Neuronal stem cell (in vitro differentiated cells): ENCODE results near the gene PER1.

ENCODE experiments used
- DNase-seq: peaks from one replicate; pipeline ENCODE4 v3.0.0-alpha.2; 2013; ENCODE audit warnings: low spot score
- H2AFZ ChIP-seq: one replicate; pipeline ENCODE4 v1.6.1; 2013; ENCODE audit warnings: mild to moderate bottlenecking, low read length, inconsistent platforms
- H2AK5ac ChIP-seq: 2 replicates; pipeline ENCODE4 v1.6.1; 2013; ENCODE audit warnings: low read depth, mild to moderate bottlenecking, inconsistent platforms, low read length, moderate library complexity, mixed read lengths
- H2BK120ac ChIP-seq: 2 replicates; pipeline ENCODE4 v1.6.1; 2013; ENCODE audit warnings: low read depth, mild to moderate bottlenecking, inconsistent platforms, low read length, moderate library complexity, mixed read lengths
- H2BK12ac ChIP-seq: one replicate; pipeline ENCODE4 v1.6.1; 2013; ENCODE audit warnings: low read length, inconsistent platforms
- H2BK15ac ChIP-seq: 2 replicates; pipeline ENCODE4 v1.6.1; 2013; ENCODE audit warnings: mild to moderate bottlenecking, low read length, inconsistent platforms, mixed read lengths
- H2BK5ac ChIP-seq: one replicate; pipeline ENCODE4 v1.6.1; 2013; ENCODE audit warnings: inconsistent platforms, mild to moderate bottlenecking, low read length, moderate library complexity
- H3K14ac ChIP-seq: one replicate; pipeline ENCODE4 v1.6.1; 2013; ENCODE audit warnings: low read length, inconsistent platforms
- H3K18ac ChIP-seq: 2 replicates; pipeline ENCODE4 v1.6.1; 2013; ENCODE audit warnings: low read length, inconsistent platforms
- H3K23ac ChIP-seq: 2 replicates; pipeline ENCODE4 v1.6.1; 2013; ENCODE audit warnings: low read depth, mild to moderate bottlenecking, mixed read lengths, low read length, inconsistent platforms; ENCODE audit not compliant: poor library complexity
- H3K27ac ChIP-seq: replicated peaks from 3 replicates; pipeline ENCODE4 v1.5.1; 2013; ENCODE audit warnings: low read length, inconsistent platforms
- H3K27me3 ChIP-seq, 3 experiments: 2 replicates each; pipeline ENCODE4 v1.6.1; 2013; ENCODE audit warnings: low read length in 3 of 3, mild to moderate bottlenecking in 2 of 3, inconsistent platforms in 1 of 3, low read depth in 1 of 3, mixed read lengths in 1 of 3, moderate library complexity in 1 of 3; ENCODE audit not compliant: control insufficient read depth in 3 of 3, insufficient read depth in 3 of 3
- H3K36me3 ChIP-seq, 2 donors: replicated peaks in 1 of 2; 2 replicates each; pipeline ENCODE4 v1.6.1; 2013; ENCODE audit warnings: low read length in 2 of 2; ENCODE audit not compliant: control insufficient read depth in 2 of 2, insufficient read depth in 2 of 2
- H3K4ac ChIP-seq: 2 replicates; pipeline ENCODE4 v1.6.1; 2013; ENCODE audit warnings: inconsistent platforms, mild to moderate bottlenecking, low read length, moderate library complexity
- H3K4me1 ChIP-seq, 2 donors: 1 replicate in 1 of 2; 2 replicates in 1 of 2; pipeline ENCODE4 v1.6.1; 2013; ENCODE audit warnings: low read length in 2 of 2, low read depth in 1 of 2; ENCODE audit not compliant: control insufficient read depth in 2 of 2, insufficient read depth in 1 of 2
- H3K4me2 ChIP-seq: one replicate; pipeline ENCODE4 v1.6.1; 2013; ENCODE audit warnings: mild to moderate bottlenecking, low read length, inconsistent platforms; ENCODE audit not compliant: insufficient read depth, poor library complexity, severe bottlenecking
- H3K4me3 ChIP-seq, 2 donors: 2 replicates each; pipeline ENCODE4 v1.5.1; 2013; ENCODE audit warnings: low read length in 2 of 2, mild to moderate bottlenecking in 2 of 2, inconsistent platforms in 1 of 2, moderate library complexity in 1 of 2
- H3K79me1 ChIP-seq: one replicate; pipeline ENCODE4 v1.6.1; 2013; ENCODE audit warnings: low read depth, mild to moderate bottlenecking, inconsistent platforms, low read length, moderate library complexity
- H3K9ac ChIP-seq: one replicate; pipeline ENCODE4 v1.6.1; 2013; ENCODE audit warnings: mild to moderate bottlenecking, low read depth, low read length, inconsistent platforms; ENCODE audit not compliant: poor library complexity
- H3K9me3 ChIP-seq, 2 donors: replicated peaks in 1 of 2; 2 replicates each; pipeline versions ENCODE3 to v1.6.1; 2013; ENCODE audit warnings: low read length in 2 of 2, mild to moderate bottlenecking in 2 of 2, inconsistent platforms in 1 of 2, low read depth in 1 of 2, mixed read lengths in 1 of 2, moderate library complexity in 1 of 2; ENCODE audit not compliant: control insufficient read depth in 2 of 2, insufficient read depth in 1 of 2
- H4K8ac ChIP-seq: one replicate; pipeline ENCODE4 v1.6.1; 2013; ENCODE audit warnings: low read depth, mild to moderate bottlenecking, inconsistent platforms, low read length, moderate library complexity
- H4K91ac ChIP-seq: one replicate; pipeline ENCODE4 v1.6.1; 2013; ENCODE audit warnings: low read length, low read depth, mild to moderate bottlenecking, inconsistent platforms; ENCODE audit not compliant: poor library complexity
- WGBS, 2 donors: extraction: QIAGEN DNeasy Blood & Tissue Kit; methylation state at CpG; one replicate each; pipeline ENCODE4 v1.1.7; 2013; ENCODE audit warnings: missing lambda C conversion rate in 2 of 2, mixed read lengths in 1 of 2; ENCODE audit not compliant: insufficient read length in 2 of 2, insufficient replicate concordance in 1 of 2; ENCODE audit errors: extremely low coverage in 2 of 2; 5-methylcytosine and 5-hydroxymethylcytosine counted together

The PER1 gene

GRCh38 chr17:8125154-8125946 is 26.9 kb downstream of the PER1 start:
- Histone ChIP-seq H3K4me1 (peaks cover 19 to 28% of the 10 kb centered on the region in 2 donors), H3K27me3 (peaks cover 14 to 49% (median 28%) of the 10 kb centered on the region in 3 experiments), H3K14ac (no peak overlapping the region), H4K8ac (no peak overlapping the region), H2BK5ac (no peak overlapping the region), H3K18ac (no peak overlapping the region), H2AFZ (peak overlapping the region; percentile 93), H4K91ac (no peak overlapping the region), H2BK12ac (no peak overlapping the region), H3K4me3 (peak overlapping the region; percentile 67 to 84), H2AK5ac (no peak overlapping the region), H3K23ac (no peak overlapping the region), H3K4ac (no peak overlapping the region), H3K79me1 (no peaks in the 10 kb centered on the region), H3K9me3 (no peaks in the 10 kb centered on the region), H3K4me2 (peak overlapping the region; percentile 99), H2BK15ac (no peak overlapping the region), H3K36me3 (no peaks in the 10 kb centered on the region), H3K27ac (no peak overlapping the region), H2BK120ac (no peak overlapping the region), H3K9ac (peak overlapping the region; percentile 52)
- no CpG with 5 or more reads among the region's 40 CpGs for WGBS, 2 donors
- peak; percentile 91 for DNase-seq

- H3K4me2 ChIP-seq, result peak overlapping the region; percentile 99
- H2AK5ac ChIP-seq, result peak overlapping the region; percentile 54
- peak overlapping the region; percentile 91 for H3K18ac ChIP-seq
- H3K36me3 ChIP-seq, result no peaks in the 10 kb centered on the region
- H3K27ac ChIP-seq, result no peak overlapping the region
- WGBS, 2 donors, result no CpG with 5 or more reads among the region's 24 CpGs
- no peaks in the 10 kb centered on the region for H3K79me1 ChIP-seq
- no peak overlapping the region for H4K91ac ChIP-seq
- peak overlapping the region; percentile 52 for H3K9ac ChIP-seq
- peak overlapping the region; percentile 67 to 91 for H3K4me3 ChIP-seq
- H3K4me1 ChIP-seq, result peaks cover 19 to 28% of the 10 kb centered on the region in 2 donors
- no peak overlapping the region for H3K14ac ChIP-seq
- H3K27me3 ChIP-seq, result peaks cover 14 to 49% (median 28%) of the 10 kb centered on the region in 3 experiments
- no peak overlapping the region for H3K23ac ChIP-seq
- H2BK12ac ChIP-seq, result no peak overlapping the region
- no peak for DNase-seq
- no peaks in the 10 kb centered on the region for H3K9me3 ChIP-seq
- H2BK120ac ChIP-seq, result no peak overlapping the region
- no peak overlapping the region for H2BK15ac ChIP-seq
- no peak overlapping the region for H3K4ac ChIP-seq
- H4K8ac ChIP-seq, result no peak overlapping the region
- H2AFZ ChIP-seq, result peak overlapping the region; percentile 86
- H2BK5ac ChIP-seq, result no peak overlapping the region
These were observed 27.7 kb downstream of the PER1 start for GRCh38 chr17:8124350-8125153.

- peak within 1 kb of the TSS; percentile 55 for H3K9ac ChIP-seq
- H3K27ac ChIP-seq, result no peak within 1 kb of the TSS
- no CpG with 5 or more reads among the region's 29 CpGs for WGBS, 2 donors
- peak within 1 kb of the TSS; percentile 44 for H2BK12ac ChIP-seq
- peak within 1 kb of the TSS; percentile 68 for H2BK15ac ChIP-seq
- peak within 1 kb of the TSS; percentile 32 for H2BK5ac ChIP-seq
- no peak within 1 kb of the TSS for H4K8ac ChIP-seq
- no peak within 1 kb of the TSS for H4K91ac ChIP-seq
- no peak within 1 kb of the TSS for H3K4ac ChIP-seq
- peak; percentile 51 for DNase-seq
- H2BK120ac ChIP-seq, result peak within 1 kb of the TSS; percentile 51
- peak within 1 kb of the TSS; percentile 91 for H3K18ac ChIP-seq
- peak within 1 kb of the TSS; percentile 12 for H3K23ac ChIP-seq
- H3K27me3 ChIP-seq, result peaks cover 14 to 49% (median 28%) of the 10 kb centered on the region in 3 experiments
- H2AFZ ChIP-seq, result peak within 1 kb of the TSS; percentile 86
- H3K79me1 ChIP-seq, result no peaks in the 10 kb centered on the region
- peak within 1 kb of the TSS; percentile 54 for H2AK5ac ChIP-seq
- H3K36me3 ChIP-seq, result no peaks in the 10 kb centered on the region
- H3K4me2 ChIP-seq, result peak within 1 kb of the TSS; percentile 99
- peak within 1 kb of the TSS; percentile 67 to 91 for H3K4me3 ChIP-seq
- H3K14ac ChIP-seq, result no peak within 1 kb of the TSS
- H3K4me1 ChIP-seq, result peaks cover 19 to 28% of the 10 kb centered on the region in 2 donors
- no peaks in the 10 kb centered on the region for H3K9me3 ChIP-seq
These were observed 28.4 kb downstream of the PER1 start, which contains the start of gene HES7 for GRCh38 chr17:8123695-8124349. Gene HES7 (minus strand): TSS chr17:8124106. CDS start chr17:8124084, 22 bp downstream.
